Lung (tissue), 12 donors: ENCODE measurements around the gene LMAN2. TPM values are rescaled to one million over a fixed set of nuclear protein-coding genes. Genes with fewer than 3 reads are reported as not detected.
"Not testable (repeated sequence)": the region's sequence is repeated elsewhere in the genome, so short reads cannot be mapped to it uniquely, and the experiment has no call there.

Source experiments
- ATAC-seq: fragments of 200-7000 bp; cut with Tn5 transposase; one replicate; pipeline ENCODE4 v1.9.1; 2020; ENCODE audit warnings: moderate number of reproducible peaks; ENCODE audit not compliant: insufficient read depth, low FRiP score
- DNase-seq, 3 donors: peaks; one replicate each; pipeline ENCODE4 v3.0.0-alpha.2; 2013 to 2017
- H3K27ac ChIP-seq, 2 donors: one replicate each; pipeline ENCODE4 v1.5.1; 2013; ENCODE audit warnings: mild to moderate bottlenecking in 2 of 2, moderate library complexity in 2 of 2, control low read depth in 1 of 2, inconsistent platforms in 1 of 2, low read depth in 1 of 2, low read length in 1 of 2
- H3K27me3 ChIP-seq, 3 donors: one replicate each; pipeline ENCODE4 v1.5.1; 2013; ENCODE audit warnings: low read length in 2 of 3; ENCODE audit not compliant: control insufficient read depth in 3 of 3, insufficient read depth in 3 of 3
- H3K36me3 ChIP-seq, 4 donors: one replicate each; pipeline ENCODE4 v1.5.1; 2013; ENCODE audit warnings: low read length in 4 of 4, mild to moderate bottlenecking in 1 of 4, moderate library complexity in 1 of 4; ENCODE audit not compliant: control insufficient read depth in 4 of 4, insufficient read depth in 4 of 4
- H3K4me1 ChIP-seq, 5 donors: one replicate each; pipeline ENCODE4 v1.5.1; 2013; ENCODE audit warnings: low read length in 5 of 5, mild to moderate bottlenecking in 2 of 5, moderate library complexity in 1 of 5; ENCODE audit not compliant: control insufficient read depth in 5 of 5, insufficient read depth in 5 of 5
- H3K4me3 ChIP-seq: one replicate; pipeline ENCODE4 v1.5.1; 2013; ENCODE audit warnings: mild to moderate bottlenecking, control low read depth, moderate library complexity
- H3K9ac ChIP-seq, 2 donors: one replicate each; pipeline ENCODE4 v1.5.1; 2013; ENCODE audit warnings: low read length in 2 of 2, control low read depth in 1 of 2; ENCODE audit not compliant: insufficient read depth in 1 of 2
- H3K9me3 ChIP-seq, 4 donors: one replicate each; pipeline ENCODE4 v1.5.1; 2013; ENCODE audit warnings: low read length in 3 of 4, mild to moderate bottlenecking in 1 of 4, moderate library complexity in 1 of 4; ENCODE audit not compliant: control insufficient read depth in 4 of 4, insufficient read depth in 3 of 4
- WGBS, 2 donors: extraction: QIAGEN DNeasy Blood & Tissue Kit; methylation state at CpG; one replicate each; pipeline ENCODE4 v1.1.7; 2013; 5-methylcytosine and 5-hydroxymethylcytosine counted together
- polyA plus RNA-seq, 2 donors: library from polyadenylated mRNA; stranded (reverse); fragments of 200-250 nt; gene quantifications; one replicate each; pipeline ENCODE4 v1.2.1, GENCODE V29; 2013
- total RNA-seq, 2 donors: library from RNA; depleted of rRNA in 1 of 2; stranded (reverse); fragments of >200 nt in 1 of 2; gene quantifications; one replicate each; pipeline ENCODE4 v1.2.1, GENCODE V29; 2014 to 2021
- TF ChIP-seq, protein P1 (sequence below): IDR thresholded peaks from 2 replicates; pipeline ENCODE4 v1.5.1; 2012; ENCODE audit warnings: mild to moderate bottlenecking; ENCODE audit errors: control extremely low read depth, extremely low read depth
- donor health status: control.
- donor health status: control.
- donor health status: Bipolar disorder and iron deficiency.
- donor health status: healthy.
- donor health status: DM: yes; HTN: yes; CAD: no.

The LMAN2 gene
- total and polyA plus RNA-seq, 4 donors = 101 to 316 (median 181) TPM

DNA sequence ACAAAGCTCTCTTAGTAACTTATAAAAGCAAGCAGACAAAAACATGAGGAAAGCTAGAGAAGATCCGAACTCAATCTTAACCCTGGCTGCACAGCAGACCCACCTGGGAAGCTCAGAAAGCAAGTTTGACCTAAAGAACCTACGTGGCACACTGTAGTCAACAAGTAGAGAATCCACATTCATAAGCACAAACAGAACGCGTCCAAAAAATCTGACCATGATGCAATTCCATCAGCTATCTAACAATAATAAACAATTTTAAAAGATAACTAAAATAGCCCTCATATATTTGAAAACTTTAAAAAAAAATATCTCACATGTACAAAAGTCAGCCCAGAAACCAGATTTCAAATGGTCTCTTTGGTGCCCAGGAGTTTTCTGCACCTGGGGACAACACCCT lies 4.6 kb downstream of the LMAN2 start:
- Histone ChIP-seq H3K4me3 (no peak overlapping the region), H3K27me3 (no peaks in the 10 kb centered on the region), H3K9ac (no peak overlapping the region), H3K4me1 (peaks cover 4 to 14% (median 11%) of the 10 kb centered on the region in 5 donors), H3K27ac (no peak overlapping the region), H3K9me3 (no peaks in the 10 kb centered on the region), H3K36me3 (peaks cover 3 to 22% (median 9%) of the 10 kb centered on the region in 4 donors)
- 81 to 85% methylated on average over 4 of the region's 4 CpGs for WGBS, 2 donors
- DNase-seq = no peak
- TF ChIP-seq, protein P1, sequence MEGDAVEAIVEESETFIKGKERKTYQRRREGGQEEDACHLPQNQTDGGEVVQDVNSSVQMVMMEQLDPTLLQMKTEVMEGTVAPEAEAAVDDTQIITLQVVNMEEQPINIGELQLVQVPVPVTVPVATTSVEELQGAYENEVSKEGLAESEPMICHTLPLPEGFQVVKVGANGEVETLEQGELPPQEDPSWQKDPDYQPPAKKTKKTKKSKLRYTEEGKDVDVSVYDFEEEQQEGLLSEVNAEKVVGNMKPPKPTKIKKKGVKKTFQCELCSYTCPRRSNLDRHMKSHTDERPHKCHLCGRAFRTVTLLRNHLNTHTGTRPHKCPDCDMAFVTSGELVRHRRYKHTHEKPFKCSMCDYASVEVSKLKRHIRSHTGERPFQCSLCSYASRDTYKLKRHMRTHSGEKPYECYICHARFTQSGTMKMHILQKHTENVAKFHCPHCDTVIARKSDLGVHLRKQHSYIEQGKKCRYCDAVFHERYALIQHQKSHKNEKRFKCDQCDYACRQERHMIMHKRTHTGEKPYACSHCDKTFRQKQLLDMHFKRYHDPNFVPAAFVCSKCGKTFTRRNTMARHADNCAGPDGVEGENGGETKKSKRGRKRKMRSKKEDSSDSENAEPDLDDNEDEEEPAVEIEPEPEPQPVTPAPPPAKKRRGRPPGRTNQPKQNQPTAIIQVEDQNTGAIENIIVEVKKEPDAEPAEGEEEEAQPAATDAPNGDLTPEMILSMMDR = no peak
- ATAC-seq = no peak

DNA sequence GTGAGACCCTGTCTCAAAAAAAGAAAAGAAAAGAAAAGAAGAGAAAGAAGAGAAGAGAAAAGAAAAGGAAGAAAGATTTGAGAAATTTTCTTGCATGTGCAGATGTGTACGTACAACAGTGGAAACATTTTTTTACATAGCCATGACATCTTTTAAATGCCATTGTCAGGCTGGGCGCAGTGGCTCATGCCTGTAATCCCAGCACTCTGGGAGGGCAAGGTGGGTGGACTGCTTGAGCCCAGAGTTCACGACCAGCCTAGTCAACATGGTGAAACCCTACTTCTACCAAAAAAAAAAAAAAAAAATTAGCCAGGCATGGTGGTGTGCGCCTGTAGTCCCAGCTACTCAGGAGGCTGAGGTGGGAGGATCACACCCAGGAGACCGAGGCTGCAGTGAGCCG lies 6.6 kb downstream of the LMAN2 start:
- DNase-seq = no peak
- H3K36me3 ChIP-seq = peaks cover 6 to 23% (median 10%) of the 10 kb centered on the region in 4 donors
- 96 to 97% methylated on average over 6 of the region's 6 CpGs for WGBS, 2 donors

DNA sequence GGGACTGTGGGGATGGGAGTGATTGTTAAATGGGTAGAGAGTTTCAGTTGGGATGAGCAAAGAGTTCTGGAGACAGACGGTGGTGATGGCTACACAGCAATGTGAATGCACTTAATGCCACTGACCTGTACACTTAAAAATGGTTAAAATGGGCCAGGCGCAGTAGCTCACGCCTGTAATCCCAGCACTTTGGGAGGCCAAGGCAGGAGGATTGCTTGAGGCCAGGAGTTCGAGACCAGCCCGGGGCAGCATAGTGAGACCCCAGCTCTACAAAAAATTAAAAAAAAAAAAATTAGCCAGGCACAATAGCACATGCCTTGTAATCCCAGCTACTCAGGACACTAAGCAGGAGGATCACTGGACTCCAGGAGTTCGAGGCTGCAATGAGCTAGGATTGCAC lies 7.7 kb downstream of the LMAN2 start:
- Histone ChIP-seq H3K4me3 (no peak overlapping the region), H3K27ac (no peak overlapping the region), H3K9me3 (no peaks in the 10 kb centered on the region), H3K4me1 (no peaks in the 10 kb centered on the region), H3K36me3 (peaks cover 7 to 21% (median 11%) of the 10 kb centered on the region in 4 donors), H3K9ac (no peak overlapping the region), H3K27me3 (no peaks in the 10 kb centered on the region)
- TF ChIP-seq, protein P1 = no peak
- DNase-seq (no peak), ATAC-seq (no peak)
- WGBS, 2 donors = 96 to 98% methylated on average over 6 of the region's 6 CpGs

More for the DNA sequence above, 6.6 kb downstream of the LMAN2 start:
- peaks cover 1 to 4% (median 3%) of the 10 kb centered on the region in 5 donors for H3K4me1 ChIP-seq
- H3K27ac ChIP-seq = no peak overlapping the region
- no peaks in the 10 kb centered on the region for H3K27me3 ChIP-seq
- H3K9me3 ChIP-seq = no peaks in the 10 kb centered on the region
- no peak overlapping the region for H3K4me3 ChIP-seq
- no peak overlapping the region for H3K9ac ChIP-seq
- TF ChIP-seq, protein P1 = no peak
- ATAC-seq = no peak

DNA sequence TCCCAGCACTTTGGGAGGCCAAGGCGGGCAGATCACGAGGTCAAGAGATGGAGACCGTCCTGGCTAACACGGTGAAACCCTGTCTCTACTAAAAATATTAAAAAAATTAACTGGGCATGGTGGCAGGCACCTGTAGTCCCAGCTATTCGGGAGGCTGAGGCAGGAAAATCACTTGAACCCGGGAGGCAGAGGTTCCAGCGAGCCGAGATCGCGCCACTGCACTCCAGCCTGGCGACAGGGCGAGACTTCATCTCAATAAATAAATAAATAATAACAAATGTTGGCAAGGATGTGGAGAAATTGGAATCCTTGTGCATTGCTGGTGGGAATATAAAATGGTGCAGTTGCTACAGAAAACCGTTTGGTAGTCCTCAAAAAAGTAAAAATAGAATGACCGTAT lies 8.5 kb downstream of the LMAN2 start:
- H3K36me3 ChIP-seq = peaks cover 7 to 21% (median 15%) of the 10 kb centered on the region in 4 donors
- not testable (repeated sequence) for H3K27ac ChIP-seq, H3K27me3 ChIP-seq, DNase-seq, H3K4me3 ChIP-seq, H3K4me1 ChIP-seq, ATAC-seq, H3K9ac ChIP-seq, H3K9me3 ChIP-seq
- WGBS, 2 donors = 96% methylated on average over 14 of the region's 14 CpGs
